Peyer's patch (tissue), 4 donors: ENCODE results near the gene REELD1. TPM values are rescaled to one million over a fixed set of nuclear protein-coding genes. Genes with fewer than 3 reads are reported as not detected.
A peak's percentile ranks its signal among the peaks of the same experiment; 100 is the strongest.

Experiments used
- DNase-seq, 3 donors: peaks; one replicate each; pipeline ENCODE4 v3.0.0-alpha.2; 2017 to 2019
- H3K27ac ChIP-seq, 4 donors: fragments of 200-600 bp; sonication (generic); one replicate each; pipeline ENCODE4 v1.5.1; 2016 to 2019
- H3K27me3 ChIP-seq, 2 donors: fragments of 200-600 bp; sonication (generic); one replicate each; pipeline ENCODE4 v1.5.1; 2019
- H3K36me3 ChIP-seq, 3 donors: fragments of 200-600 bp; sonication (generic); one replicate each; pipeline ENCODE4 v1.5.1; 2016 to 2019
- H3K4me1 ChIP-seq, 4 donors: fragments of 200-600 bp; sonication (generic); one replicate each; pipeline ENCODE4 v1.5.1; 2016 to 2019
- H3K4me3 ChIP-seq, 4 donors: fragments of 200-600 bp; sonication (generic); 1 replicate in 3 of 4; 2 replicates in 1 of 4; pipeline ENCODE4 v1.5.1; 2016 to 2019; ENCODE audit warnings: mild to moderate bottlenecking in 1 of 4
- H3K9me3 ChIP-seq, 4 donors: fragments of 200-600 bp; sonication (generic); one replicate each; pipeline ENCODE4 v1.5.1; 2016 to 2019; ENCODE audit warnings: mild to moderate bottlenecking in 1 of 4
- CTCF ChIP-seq, 6 experiments: fragments of 450-650 bp in 4 of 6; fragments of 200-600 bp in 2 of 6; sonication (generic) in 1 of 6; IDR thresholded peaks; one replicate each; pipeline ENCODE4 v1.5.1; 2017 to 2019; ENCODE audit warnings: antibody characterized with exemption in 6 of 6, mild to moderate bottlenecking in 3 of 6, moderate library complexity in 1 of 6
- POLR2A ChIP-seq, 2 donors: fragments of 450-650 bp; IDR thresholded peaks; one replicate each; pipeline ENCODE4 v1.5.1; 2017; ENCODE audit warnings: antibody characterized with exemption in 2 of 2, mild to moderate bottlenecking in 2 of 2, moderate library complexity in 2 of 2
- total RNA-seq, 4 donors: library from RNA; depleted of rRNA; stranded (reverse); fragments of >200 nt; gene quantifications; one replicate each; pipeline ENCODE4 v1.1.0, GENCODE V29; 2016

The REELD1 gene
- total RNA-seq, 4 donors from 2014 or later: 0.35 to 1.7 (median 0.80) TPM; not detected in 1

DNA sequence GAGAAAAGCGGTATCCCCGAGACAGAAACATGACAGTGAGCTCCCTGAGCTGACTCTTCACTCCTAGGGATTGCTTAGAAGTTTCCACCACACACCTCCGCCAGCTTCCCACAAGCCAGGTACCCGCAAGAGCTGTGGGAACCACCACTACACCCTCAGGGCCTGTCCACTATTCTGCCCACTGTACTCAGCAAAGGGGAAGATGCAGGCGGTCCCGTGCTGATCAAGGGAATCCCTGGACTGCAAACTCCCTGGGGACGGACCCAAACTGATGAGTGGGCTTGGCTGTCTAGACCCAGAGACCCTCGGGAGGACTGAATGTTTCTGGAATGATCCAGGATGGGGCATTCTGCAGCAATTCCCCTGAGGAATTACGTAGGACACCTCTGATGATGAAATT is 30.2 kb downstream of the REELD1 start:
- TF ChIP-seq CTCF (IDR thresholded peaks at IDR 0.05): no peak
- no peak for TF ChIP-seq POLR2A (IDR thresholded peaks at IDR 0.05)
- Histone ChIP-seq H3K36me3 (no peaks in the 10 kb centered on the region), H3K27ac (peak overlapping the region in 1 of 4 donors; percentile 4), H3K4me3 (no peak overlapping the region), H3K9me3 (no peaks in the 10 kb centered on the region), H3K27me3 (no peaks in the 10 kb centered on the region), H3K4me1 (peaks cover 0 to 33% (median 0%) of the 10 kb centered on the region in 4 donors)
- no peak for DNase-seq

DNA sequence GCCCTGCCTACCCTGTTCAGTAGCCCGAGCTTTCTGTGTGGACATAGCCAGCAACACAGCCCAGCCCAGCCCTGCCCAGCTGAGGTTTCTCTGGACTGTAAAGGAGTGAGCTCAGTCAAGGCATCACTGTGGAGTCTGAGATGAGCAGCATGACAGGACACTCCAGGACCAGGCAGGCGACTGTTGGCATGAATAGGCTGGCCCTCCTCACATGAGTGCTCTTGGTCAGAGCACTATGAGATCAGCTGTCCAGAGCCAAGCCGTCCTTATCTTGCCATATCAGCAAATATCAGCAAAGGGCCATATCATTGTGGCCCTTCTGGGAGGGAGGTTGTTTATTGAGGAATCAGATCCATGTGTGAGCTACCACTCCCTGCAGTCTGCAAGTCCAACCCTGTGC is 30.9 kb downstream of the REELD1 start:
- H3K9me3 ChIP-seq: no peaks in the 10 kb centered on the region
- no peaks in the 10 kb centered on the region for H3K36me3 ChIP-seq
- peaks cover 0 to 33% (median 0%) of the 10 kb centered on the region in 4 donors for H3K4me1 ChIP-seq
- H3K4me3 ChIP-seq: no peak overlapping the region
- TF ChIP-seq CTCF (IDR thresholded peaks at IDR 0.05) (no peak), POLR2A (IDR thresholded peaks at IDR 0.05) (no peak)
- peak overlapping the region in 2 of 4 donors; percentile 4 to 34 for H3K27ac ChIP-seq
- no peaks in the 10 kb centered on the region for H3K27me3 ChIP-seq
- DNase-seq: peak in 2 of 3 donors; percentile 56 to 57

GRCh38 chr4:146245850-146246249 is 31.5 kb downstream of the REELD1 start:
- Histone ChIP-seq H3K4me1 (peaks cover 0 to 33% (median 0%) of the 10 kb centered on the region in 4 donors), H3K4me3 (no peak overlapping the region), H3K36me3 (no peaks in the 10 kb centered on the region), H3K27ac (no peak overlapping the region), H3K9me3 (no peaks in the 10 kb centered on the region), H3K27me3 (no peaks in the 10 kb centered on the region)
- no peak for TF ChIP-seq POLR2A (IDR thresholded peaks at IDR 0.05)
- TF ChIP-seq CTCF (IDR thresholded peaks at IDR 0.05): no peak
- DNase-seq: no peak

DNA sequence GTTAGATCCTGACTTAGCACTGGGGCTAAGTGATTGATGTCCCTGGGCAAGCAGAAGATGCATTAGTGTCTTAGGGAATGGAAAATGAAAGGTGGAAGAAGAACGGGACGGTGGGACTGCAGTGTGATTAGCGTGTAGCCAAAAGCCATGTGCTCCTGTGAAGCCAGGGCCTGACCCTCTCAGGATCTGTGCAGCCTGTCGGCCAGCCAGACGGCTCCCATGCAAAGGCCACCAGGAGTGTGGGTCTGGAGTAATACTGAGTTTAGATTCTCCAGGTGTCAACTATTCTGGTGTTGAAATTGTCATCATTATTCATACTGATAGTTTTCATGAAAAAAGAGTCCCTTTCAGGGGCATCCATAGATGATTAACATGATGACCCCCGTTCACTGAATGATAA is 32.0 kb downstream of the REELD1 start:
- H3K27me3 ChIP-seq: no peaks in the 10 kb centered on the region
- peaks cover 0 to 33% (median 0%) of the 10 kb centered on the region in 4 donors for H3K4me1 ChIP-seq
- TF ChIP-seq POLR2A (IDR thresholded peaks at IDR 0.05) (no peak), CTCF (IDR thresholded peaks at IDR 0.05) (no peak)
- H3K36me3 ChIP-seq: no peaks in the 10 kb centered on the region
- H3K27ac ChIP-seq: no peak overlapping the region
- no peaks in the 10 kb centered on the region for H3K9me3 ChIP-seq
- no peak for DNase-seq
- no peak overlapping the region for H3K4me3 ChIP-seq

GRCh38 chr4:146247356-146247755 is 33.0 kb downstream of the REELD1 start:
- DNase-seq: no peak
- H3K4me3 ChIP-seq: no peak overlapping the region
- H3K27me3 ChIP-seq: no peaks in the 10 kb centered on the region
- no peaks in the 10 kb centered on the region for H3K9me3 ChIP-seq
- H3K27ac ChIP-seq: no peak overlapping the region
- TF ChIP-seq CTCF (IDR thresholded peaks at IDR 0.05) (no peak), POLR2A (IDR thresholded peaks at IDR 0.05) (no peak)
- H3K36me3 ChIP-seq: no peaks in the 10 kb centered on the region
- H3K4me1 ChIP-seq: peaks cover 0 to 25% (median 0%) of the 10 kb centered on the region in 4 donors
